ENCODE results near the gene IMPDH2.
"Not testable (repeated sequence)": the region's sequence is repeated elsewhere in the genome, so short reads cannot be mapped to it uniquely, and the experiment has no call there.

The IMPDH2 gene

GRCh38 chr3:49021213-49021812 lies 7.9 kb downstream of the IMPDH2 start:
- peak; percentile 94 for FAIRE-seq

- FAIRE-seq = no peak
Measured at GRCh38 chr3:49020330-49021212, 8.6 kb downstream of the IMPDH2 start.

- no peak for FAIRE-seq
Measured at GRCh38 chr3:49019941-49020329, 9.3 kb downstream of the IMPDH2 start.

- FAIRE-seq = no peak
Measured at GRCh38 chr3:49018707-49019006, 10.5 kb downstream of the IMPDH2 start.

GRCh38 chr3:49017971-49018706 lies 11.1 kb downstream of the IMPDH2 start, which contains the start of gene DALRD3:
DALRD3 (minus strand) TSS chr3:49018580; CDS start chr3:49018564, 16 bp downstream.
- FAIRE-seq = no peak

- no peak for FAIRE-seq
Measured at GRCh38 chr3:49017229-49017970, 11.8 kb downstream of the IMPDH2 start.

GRCh38 chr3:49016414-49017228 lies 12.6 kb downstream of the IMPDH2 start:
- no peak for FAIRE-seq

GRCh38 chr3:49015765-49016164 lies 13.4 kb downstream of the IMPDH2 start:
- FAIRE-seq = no peak

- FAIRE-seq = no peak
Measured at GRCh38 chr3:49015072-49015471, 14.1 kb downstream of the IMPDH2 start.

GRCh38 chr3:49013738-49014660 lies 15.2 kb downstream of the IMPDH2 start:
- FAIRE-seq = no peak

- FAIRE-seq = no peak
Measured at GRCh38 chr3:49013113-49013737, 16.0 kb downstream of the IMPDH2 start.

- no peak for FAIRE-seq
Measured at GRCh38 chr3:49012441-49013017, 16.7 kb downstream of the IMPDH2 start.

GRCh38 chr3:49009396-49009795 lies 19.8 kb downstream of the IMPDH2 start:
- FAIRE-seq = no peak

GRCh38 chr3:49008627-49009026 lies 20.6 kb downstream of the IMPDH2 start:
- not testable (repeated sequence) for FAIRE-seq

GRCh38 chr3:49007771-49008528 lies 21.2 kb downstream of the IMPDH2 start:
- no peak for FAIRE-seq

GRCh38 chr3:49007068-49007770 lies 22.0 kb downstream of the IMPDH2 start, which contains the start of gene WDR6:
WDR6 (plus strand) TSS chr3:49007391; CDS start chr3:49007432, 41 bp downstream.
- peak; percentile 95 for FAIRE-seq

GRCh38 chr3:49006408-49007067 lies 22.7 kb downstream of the IMPDH2 start:
- no peak for FAIRE-seq

GRCh38 chr3:49005998-49006397 lies 23.2 kb downstream of the IMPDH2 start:
- FAIRE-seq = no peak

All from endometrium (tissue), 2 donors.